Bronchial epithelial cell (primary cell): ENCODE data around the gene GEN1. TPM values are rescaled to one million over a fixed set of nuclear protein-coding genes. Genes with fewer than 3 reads are reported as not detected.
A peak's percentile ranks its signal among the peaks of the same experiment; 100 is the strongest.

Source experiments
- DNase-seq: peaks from one replicate; pipeline ENCODE4 v3.0.0-alpha.2; 2010; ENCODE audit warnings: low read depth
- FAIRE-seq: peaks from 2 replicates; lab custom pipeline; 2011; peaks lifted over from hg19 to GRCh38; lab: Jason Lieb, UNC
- H3K27me3 ChIP-seq: 2 replicates; pipeline ENCODE4 v1.5.1; 2011; ENCODE audit warnings: low read length; ENCODE audit not compliant: control insufficient read depth, insufficient read depth
- H3K36me3 ChIP-seq: 2 replicates; pipeline ENCODE4 v1.5.1; 2011; ENCODE audit warnings: low read length; ENCODE audit not compliant: control insufficient read depth, insufficient read depth
- H3K4me3 ChIP-seq: 2 replicates; pipeline ENCODE4 v1.5.1; 2011; ENCODE audit warnings: mild to moderate bottlenecking, low read depth, low read length, control low read depth
- total RNA-seq: library from RNA; depleted of rRNA; stranded (reverse); fragments of >200 nt; gene quantifications from 2 replicates; pipeline ENCODE4 v1.2.1, GENCODE V29; 2014
- TF ChIP-seq, protein P1 (sequence below): IDR thresholded peaks from 2 replicates; pipeline ENCODE4 v1.5.1; 2011; ENCODE audit warnings: mild to moderate bottlenecking, moderate library complexity, low read length, control low read depth, inconsistent platforms; ENCODE audit not compliant: insufficient read depth, severe bottlenecking

The GEN1 gene
- total RNA-seq, 1 donor from 2014 or later, result 2.6 TPM

GRCh38 chr2:17815468-17816184 lies 61.7 kb downstream of the GEN1 start:
- TF ChIP-seq, protein P1, sequence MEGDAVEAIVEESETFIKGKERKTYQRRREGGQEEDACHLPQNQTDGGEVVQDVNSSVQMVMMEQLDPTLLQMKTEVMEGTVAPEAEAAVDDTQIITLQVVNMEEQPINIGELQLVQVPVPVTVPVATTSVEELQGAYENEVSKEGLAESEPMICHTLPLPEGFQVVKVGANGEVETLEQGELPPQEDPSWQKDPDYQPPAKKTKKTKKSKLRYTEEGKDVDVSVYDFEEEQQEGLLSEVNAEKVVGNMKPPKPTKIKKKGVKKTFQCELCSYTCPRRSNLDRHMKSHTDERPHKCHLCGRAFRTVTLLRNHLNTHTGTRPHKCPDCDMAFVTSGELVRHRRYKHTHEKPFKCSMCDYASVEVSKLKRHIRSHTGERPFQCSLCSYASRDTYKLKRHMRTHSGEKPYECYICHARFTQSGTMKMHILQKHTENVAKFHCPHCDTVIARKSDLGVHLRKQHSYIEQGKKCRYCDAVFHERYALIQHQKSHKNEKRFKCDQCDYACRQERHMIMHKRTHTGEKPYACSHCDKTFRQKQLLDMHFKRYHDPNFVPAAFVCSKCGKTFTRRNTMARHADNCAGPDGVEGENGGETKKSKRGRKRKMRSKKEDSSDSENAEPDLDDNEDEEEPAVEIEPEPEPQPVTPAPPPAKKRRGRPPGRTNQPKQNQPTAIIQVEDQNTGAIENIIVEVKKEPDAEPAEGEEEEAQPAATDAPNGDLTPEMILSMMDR, result no peak
- Histone ChIP-seq H3K27me3 (no peaks in the 10 kb centered on the region), H3K4me3 (no peak overlapping the region), H3K36me3 (no peaks in the 10 kb centered on the region)
- DNase-seq, result peak; percentile 93
- FAIRE-seq, result peak; percentile 81

DNA sequence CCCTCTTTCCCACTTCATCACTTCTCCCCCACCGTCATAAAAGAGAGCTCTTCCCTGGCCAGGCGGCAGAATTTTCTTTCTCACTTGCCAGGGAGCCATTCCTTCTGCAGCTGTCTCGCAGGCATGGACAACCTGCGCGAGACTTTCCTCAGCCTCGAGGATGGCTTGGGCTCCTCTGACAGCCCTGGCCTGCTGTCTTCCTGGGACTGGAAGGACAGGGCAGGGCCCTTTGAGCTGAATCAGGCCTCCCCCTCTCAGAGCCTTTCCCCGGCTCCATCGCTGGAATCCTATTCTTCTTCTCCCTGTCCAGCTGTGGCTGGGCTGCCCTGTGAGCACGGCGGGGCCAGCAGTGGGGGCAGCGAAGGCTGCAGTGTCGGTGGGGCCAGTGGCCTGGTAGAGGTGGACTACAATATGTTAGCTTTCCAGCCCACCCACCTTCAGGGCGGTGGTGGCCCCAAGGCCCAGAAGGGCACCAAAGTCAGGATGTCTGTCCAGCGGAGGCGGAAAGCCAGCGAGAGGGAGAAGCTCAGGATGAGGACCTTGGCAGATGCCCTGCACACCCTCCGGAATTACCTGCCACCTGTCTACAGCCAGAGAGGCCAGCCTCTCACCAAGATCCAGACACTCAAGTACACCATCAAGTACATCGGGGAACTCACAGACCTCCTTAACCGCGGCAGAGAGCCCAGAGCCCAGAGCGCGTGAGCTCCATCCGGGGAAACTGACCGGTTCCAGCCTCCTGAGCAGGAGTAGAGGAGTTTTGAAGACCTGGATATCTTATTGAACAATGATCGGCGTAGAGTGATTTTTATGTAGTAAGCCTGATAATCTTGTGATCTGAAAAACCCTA lies 62.7 kb downstream of the GEN1 start, which contains the start of gene MSGN1:
MSGN1 (plus strand) TSS at position 65 of the 850 bp plus-strand sequence; CDS start at position 124, 59 bp downstream.
- H3K27me3 ChIP-seq, result no peaks in the 10 kb centered on the region
- DNase-seq, result no peak
- H3K4me3 ChIP-seq, result no peak within 1 kb of the TSS
- H3K36me3 ChIP-seq, result no peaks in the 10 kb centered on the region
- no peak for FAIRE-seq
- TF ChIP-seq, protein P1, result no peak

DNA sequence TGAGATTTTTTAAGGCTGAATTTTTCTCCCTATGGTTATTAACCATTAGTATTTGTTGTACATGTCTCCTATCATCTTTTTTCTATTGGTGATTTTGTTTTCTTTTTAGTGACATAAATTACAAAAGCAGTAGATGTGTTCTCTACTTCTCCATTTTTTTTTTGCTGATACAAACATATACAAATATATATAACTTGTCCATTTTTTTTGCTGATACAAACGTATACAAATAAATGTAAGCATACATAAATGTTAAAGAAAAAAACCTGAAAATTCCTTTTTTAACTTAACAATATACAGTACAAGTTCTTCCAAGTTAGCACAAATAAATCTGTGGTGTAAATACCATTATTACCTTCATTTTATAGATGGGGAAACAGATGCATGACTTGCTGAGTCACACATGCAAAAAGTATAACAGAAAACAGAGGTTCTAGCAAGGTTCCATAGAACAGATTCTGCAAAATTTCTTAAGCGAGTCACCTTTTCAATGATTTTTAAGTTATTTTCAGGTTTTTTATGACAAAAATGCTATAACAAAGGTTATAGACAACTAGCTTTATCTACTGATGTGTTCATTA lies 64.4 kb downstream of the GEN1 start:
- Histone ChIP-seq H3K4me3 (no peak overlapping the region), H3K27me3 (no peaks in the 10 kb centered on the region), H3K36me3 (no peaks in the 10 kb centered on the region)
- TF ChIP-seq, protein P1, result no peak
- DNase-seq, result no peak
- FAIRE-seq, result no peak

DNA sequence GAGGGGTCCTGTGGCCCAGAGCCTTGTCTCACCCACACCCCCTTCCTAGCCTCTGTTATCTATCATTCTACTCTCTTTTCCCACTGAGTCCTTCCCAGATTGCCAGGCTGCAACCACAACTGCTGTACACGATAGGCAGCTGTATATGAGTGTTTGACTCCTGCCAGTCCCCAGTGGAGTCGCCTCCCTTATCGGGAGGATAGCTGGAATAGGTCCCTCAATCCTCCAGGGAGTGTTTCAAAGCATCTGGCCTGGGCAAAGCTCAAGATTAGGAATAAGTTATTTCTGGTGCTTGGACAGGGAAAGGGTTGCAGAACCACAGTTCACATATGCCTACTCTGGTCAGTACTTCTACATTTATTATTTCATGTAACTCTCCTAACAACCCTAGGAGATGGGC lies 67.1 kb downstream of the GEN1 start:
- Histone ChIP-seq H3K36me3 (no peaks in the 10 kb centered on the region), H3K27me3 (no peaks in the 10 kb centered on the region), H3K4me3 (no peak overlapping the region)
- TF ChIP-seq, protein P1, result no peak
- DNase-seq (no peak), FAIRE-seq (no peak)

DNA sequence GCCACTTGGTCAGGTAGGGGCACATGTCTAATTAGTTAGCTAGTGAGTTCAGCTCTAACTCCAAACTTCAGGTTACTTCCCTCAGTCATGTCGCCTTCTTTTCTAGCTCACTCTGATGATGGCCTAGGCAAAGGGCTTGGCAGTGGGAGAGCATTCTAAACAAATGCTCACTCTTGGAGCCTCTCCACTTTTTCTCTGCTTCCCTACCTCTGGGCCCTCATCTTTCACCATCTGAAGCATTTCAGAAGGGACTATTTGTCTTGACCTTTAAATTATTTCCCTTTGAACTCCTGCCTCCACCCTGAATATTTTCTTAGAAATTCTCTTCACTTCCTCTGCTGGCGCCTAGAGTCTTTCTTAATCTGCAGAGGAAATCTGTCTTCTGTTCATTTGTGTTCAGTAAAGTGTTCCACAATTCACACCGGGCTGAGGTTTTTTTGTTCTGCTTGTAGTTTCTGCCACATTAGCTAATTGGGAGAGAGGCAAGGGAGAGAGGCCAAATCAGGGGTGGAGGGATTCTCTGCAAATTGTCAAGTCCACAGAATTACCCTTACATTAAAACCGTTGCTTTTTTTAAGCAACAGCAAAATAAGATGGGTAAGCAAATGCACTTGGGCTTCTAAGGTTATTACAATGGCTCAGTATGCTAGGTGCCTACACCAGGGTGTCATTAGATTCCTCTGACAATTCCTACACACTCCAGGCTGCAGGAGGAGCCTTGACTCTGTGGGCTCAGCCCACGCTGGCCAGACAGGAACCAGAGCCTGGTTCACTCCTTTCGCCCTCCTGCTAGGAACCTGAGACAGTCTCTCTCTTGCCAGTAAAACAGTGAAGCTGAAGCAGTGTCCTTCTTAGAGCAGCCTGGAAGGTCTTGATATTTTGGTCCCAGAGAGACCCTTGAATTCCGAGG lies 67.9 kb downstream of the GEN1 start:
- TF ChIP-seq, protein P1, result no peak
- H3K36me3 ChIP-seq, result no peaks in the 10 kb centered on the region
- DNase-seq, result no peak

More for the DNA sequence above, 67.9 kb downstream of the GEN1 start:
- FAIRE-seq, result no peak
- no peak overlapping the region for H3K4me3 ChIP-seq
- H3K27me3 ChIP-seq, result no peaks in the 10 kb centered on the region
